Measurements from ENCODE around the gene SND1.

Gene SND1

GRCh38 chr7:127766831-127767459 is 115.0 kb downstream of the SND1 start:
- no peaks in the 10 kb centered on the region for H3F3A ChIP-seq (ENCODE audit: insufficient read depth, low read length)
- H3K27me3 ChIP-seq (ENCODE audit: insufficient read depth, low read length) = no peaks in the 10 kb centered on the region
- H3K36me3 ChIP-seq (ENCODE audit: insufficient read depth, low read length) = peaks cover 16% of the 10 kb centered on the region
- no peak for TF ChIP-seq EZH2 (IDR thresholded peaks at IDR 0.05; ENCODE audit: borderline replicate concordance, low read length)
- TF ChIP-seq CTCF (IDR thresholded peaks at IDR 0.05; ENCODE audit: low read length) = no peak
- H3K9me3 ChIP-seq (ENCODE audit: low read length) = no peaks in the 10 kb centered on the region
- peaks cover 16% of the 10 kb centered on the region for H3K79me2 ChIP-seq (ENCODE audit: insufficient read depth, low read length)
- H3K9me2 ChIP-seq (ENCODE audit: low read depth, low read length) = no peaks in the 10 kb centered on the region
- H4K20me1 ChIP-seq (ENCODE audit: insufficient read depth, low read length) = no peaks in the 10 kb centered on the region
- no peak overlapping the region for H2AFZ ChIP-seq (ENCODE audit: low read length)
- H3K4me2 ChIP-seq (ENCODE audit: low read length) = no peak overlapping the region
- H3K4me1 ChIP-seq (ENCODE audit: insufficient read depth, low read length, severe bottlenecking) = peaks cover 27% of the 10 kb centered on the region
- H3K4me3 ChIP-seq (ENCODE audit: low read depth, low read length, poor library complexity, severe bottlenecking) = no peak overlapping the region
- no peak overlapping the region for H3K9ac ChIP-seq (ENCODE audit: low read length)
- H3K27ac ChIP-seq (ENCODE audit: low read depth, low read length, poor library complexity, severe bottlenecking) = no peak overlapping the region

GRCh38 chr7:127768241-127768640 is 116.2 kb downstream of the SND1 start:
- H3K9me2 ChIP-seq (ENCODE audit: low read depth, low read length) = no peaks in the 10 kb centered on the region
- no peaks in the 10 kb centered on the region for H3K27me3 ChIP-seq (ENCODE audit: insufficient read depth, low read length)
- H4K20me1 ChIP-seq (ENCODE audit: insufficient read depth, low read length) = no peaks in the 10 kb centered on the region
- no peaks in the 10 kb centered on the region for H3K9me3 ChIP-seq (ENCODE audit: low read length)
- H3K79me2 ChIP-seq (ENCODE audit: insufficient read depth, low read length) = peaks cover 16% of the 10 kb centered on the region
- no peaks in the 10 kb centered on the region for H3F3A ChIP-seq (ENCODE audit: insufficient read depth, low read length)
- no peak overlapping the region for H3K27ac ChIP-seq (ENCODE audit: low read depth, low read length, poor library complexity, severe bottlenecking)
- H3K4me1 ChIP-seq (ENCODE audit: insufficient read depth, low read length, severe bottlenecking) = peaks cover 33% of the 10 kb centered on the region
- H2AFZ ChIP-seq (ENCODE audit: low read length) = no peak overlapping the region
- TF ChIP-seq CTCF (IDR thresholded peaks at IDR 0.05; ENCODE audit: low read length) (no peak), EZH2 (IDR thresholded peaks at IDR 0.05; ENCODE audit: borderline replicate concordance, low read length) (no peak)
- no peak overlapping the region for H3K4me3 ChIP-seq (ENCODE audit: low read depth, low read length, poor library complexity, severe bottlenecking)
- peaks cover 16% of the 10 kb centered on the region for H3K36me3 ChIP-seq (ENCODE audit: insufficient read depth, low read length)
- H3K4me2 ChIP-seq (ENCODE audit: low read length) = no peak overlapping the region
- H3K9ac ChIP-seq (ENCODE audit: low read length) = no peak overlapping the region

- Histone ChIP-seq H3K27ac (ENCODE audit: low read depth, low read length, poor library complexity, severe bottlenecking) (no peak overlapping the region), H3K79me2 (ENCODE audit: insufficient read depth, low read length) (peaks cover 16% of the 10 kb centered on the region)
Measured at GRCh38 chr7:127769137-127769536, 117.1 kb downstream of the SND1 start.

More at GRCh38 chr7:127769137-127769536, 117.1 kb downstream of the SND1 start:
- Histone ChIP-seq H3K4me3 (ENCODE audit: low read depth, low read length, poor library complexity, severe bottlenecking) (no peak overlapping the region), H3K27me3 (ENCODE audit: insufficient read depth, low read length) (no peaks in the 10 kb centered on the region), H3K9me2 (ENCODE audit: low read depth, low read length) (no peaks in the 10 kb centered on the region), H4K20me1 (ENCODE audit: insufficient read depth, low read length) (no peaks in the 10 kb centered on the region), H3K36me3 (ENCODE audit: insufficient read depth, low read length) (peaks cover 19% of the 10 kb centered on the region), H2AFZ (ENCODE audit: low read length) (no peak overlapping the region), H3K4me2 (ENCODE audit: low read length) (no peak overlapping the region), H3F3A (ENCODE audit: insufficient read depth, low read length) (no peaks in the 10 kb centered on the region), H3K9ac (ENCODE audit: low read length) (no peak overlapping the region), H3K9me3 (ENCODE audit: low read length) (no peaks in the 10 kb centered on the region), H3K4me1 (ENCODE audit: insufficient read depth, low read length, severe bottlenecking) (peaks cover 33% of the 10 kb centered on the region)
- TF ChIP-seq CTCF (IDR thresholded peaks at IDR 0.05; ENCODE audit: low read length) (no peak), EZH2 (IDR thresholded peaks at IDR 0.05; ENCODE audit: borderline replicate concordance, low read length) (no peak)

Data from OCI-LY1 (cell line).